ENCODE measurements around the gene CCDC88C.
"Not testable (repeated sequence)": the region's sequence is repeated elsewhere in the genome, so short reads cannot be mapped to it uniquely, and the experiment has no call there.

Gene CCDC88C, protein sequence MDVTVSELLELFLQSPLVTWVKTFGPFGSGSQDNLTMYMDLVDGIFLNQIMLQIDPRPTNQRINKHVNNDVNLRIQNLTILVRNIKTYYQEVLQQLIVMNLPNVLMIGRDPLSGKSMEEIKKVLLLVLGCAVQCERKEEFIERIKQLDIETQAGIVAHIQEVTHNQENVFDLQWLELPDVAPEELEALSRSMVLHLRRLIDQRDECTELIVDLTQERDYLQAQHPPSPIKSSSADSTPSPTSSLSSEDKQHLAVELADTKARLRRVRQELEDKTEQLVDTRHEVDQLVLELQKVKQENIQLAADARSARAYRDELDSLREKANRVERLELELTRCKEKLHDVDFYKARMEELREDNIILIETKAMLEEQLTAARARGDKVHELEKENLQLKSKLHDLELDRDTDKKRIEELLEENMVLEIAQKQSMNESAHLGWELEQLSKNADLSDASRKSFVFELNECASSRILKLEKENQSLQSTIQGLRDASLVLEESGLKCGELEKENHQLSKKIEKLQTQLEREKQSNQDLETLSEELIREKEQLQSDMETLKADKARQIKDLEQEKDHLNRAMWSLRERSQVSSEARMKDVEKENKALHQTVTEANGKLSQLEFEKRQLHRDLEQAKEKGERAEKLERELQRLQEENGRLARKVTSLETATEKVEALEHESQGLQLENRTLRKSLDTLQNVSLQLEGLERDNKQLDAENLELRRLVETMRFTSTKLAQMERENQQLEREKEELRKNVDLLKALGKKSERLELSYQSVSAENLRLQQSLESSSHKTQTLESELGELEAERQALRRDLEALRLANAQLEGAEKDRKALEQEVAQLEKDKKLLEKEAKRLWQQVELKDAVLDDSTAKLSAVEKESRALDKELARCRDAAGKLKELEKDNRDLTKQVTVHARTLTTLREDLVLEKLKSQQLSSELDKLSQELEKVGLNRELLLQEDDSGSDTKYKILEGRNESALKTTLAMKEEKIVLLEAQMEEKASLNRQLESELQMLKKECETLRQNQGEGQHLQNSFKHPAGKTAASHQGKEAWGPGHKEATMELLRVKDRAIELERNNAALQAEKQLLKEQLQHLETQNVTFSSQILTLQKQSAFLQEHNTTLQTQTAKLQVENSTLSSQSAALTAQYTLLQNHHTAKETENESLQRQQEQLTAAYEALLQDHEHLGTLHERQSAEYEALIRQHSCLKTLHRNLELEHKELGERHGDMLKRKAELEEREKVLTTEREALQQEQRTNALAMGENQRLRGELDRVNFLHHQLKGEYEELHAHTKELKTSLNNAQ (N-terminal part only)

GRCh38 chr14:91417120-91417982 lies at the start of gene CCDC88C:
TSS of gene CCDC88C (minus strand) at chr14:91417820. CDS start at chr14:91417690, 130 bp downstream.
- peak; percentile 60 for DNase-seq

DNA sequence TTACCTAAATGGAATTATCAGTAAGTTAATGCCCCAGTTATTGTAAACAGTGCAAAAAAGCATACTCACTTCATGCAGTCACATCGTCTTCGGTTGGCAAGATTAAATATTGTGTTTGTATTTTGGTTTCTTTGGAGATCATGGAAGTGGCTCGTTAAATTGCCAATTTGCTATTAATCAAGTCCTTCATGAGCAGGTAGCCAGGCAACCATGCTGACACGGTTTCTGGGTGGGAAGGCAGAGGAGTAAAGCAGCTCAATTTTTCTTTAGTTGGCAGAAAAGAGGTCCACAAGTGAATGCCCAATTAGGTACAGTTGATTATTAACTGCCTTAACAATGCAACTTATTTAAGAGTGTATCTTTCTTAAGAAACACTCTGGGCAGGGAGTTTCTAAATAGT lies 48.6 kb upstream of the CCDC88C start:
- no peak for DNase-seq

DNA sequence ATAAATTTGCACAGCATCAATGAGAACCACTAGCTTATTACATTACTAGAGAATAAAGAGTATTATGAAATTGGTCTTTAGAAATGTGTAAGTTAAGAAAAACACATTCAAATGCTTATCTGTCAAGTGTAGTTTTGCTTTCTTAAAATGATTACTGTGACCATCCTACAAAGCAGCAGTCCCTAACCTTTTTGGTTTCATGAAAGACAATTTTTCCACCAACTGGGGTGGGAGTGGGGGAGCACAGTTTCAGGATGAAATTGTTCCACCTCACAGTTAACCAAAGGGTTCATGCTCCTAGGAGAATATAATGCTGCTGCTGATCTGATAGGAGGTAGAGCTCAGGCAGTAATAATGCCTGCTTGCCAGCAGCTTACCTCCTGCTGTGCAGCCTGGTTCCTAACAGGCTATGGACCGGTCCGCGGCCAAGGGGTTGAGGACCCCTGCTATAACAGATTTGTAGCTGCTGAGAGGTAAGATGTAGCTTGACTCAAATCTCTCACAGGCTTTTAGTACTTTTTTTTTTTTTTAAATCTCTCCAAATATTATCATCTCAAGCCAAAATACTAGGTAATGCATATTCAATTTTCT lies 47.1 kb upstream of the CCDC88C start:
- no peak for DNase-seq

GRCh38 chr14:91458612-91459011 lies 41.0 kb upstream of the CCDC88C start:
- DNase-seq: no peak

- no peak for DNase-seq
Measured at GRCh38 chr14:91456283-91456682, 38.7 kb upstream of the CCDC88C start.

- no peak for DNase-seq
Measured at GRCh38 chr14:91454580-91454979, 37.0 kb upstream of the CCDC88C start.

DNA sequence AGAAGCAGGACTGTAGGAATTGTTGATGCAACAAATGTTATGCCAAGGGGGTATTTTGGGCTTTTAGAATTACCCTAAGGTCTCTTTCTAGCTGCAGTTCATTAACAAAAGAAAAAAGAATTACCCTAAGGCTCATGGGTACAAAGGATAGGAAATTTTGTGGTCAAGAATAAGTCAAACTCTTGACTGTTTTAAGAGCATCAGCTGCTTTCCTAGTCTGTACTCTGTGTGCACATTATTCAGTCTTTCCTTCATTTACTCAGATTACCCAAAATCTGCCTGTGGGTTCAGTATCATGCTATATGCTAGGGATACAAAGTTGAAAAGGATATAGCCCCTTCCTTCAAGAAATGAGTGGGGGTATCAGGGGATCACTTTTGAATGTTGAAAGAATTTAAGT lies 36.5 kb upstream of the CCDC88C start:
- no peak for DNase-seq

- no peak for DNase-seq
Measured at GRCh38 chr14:91453744-91454143, 36.1 kb upstream of the CCDC88C start.

DNA sequence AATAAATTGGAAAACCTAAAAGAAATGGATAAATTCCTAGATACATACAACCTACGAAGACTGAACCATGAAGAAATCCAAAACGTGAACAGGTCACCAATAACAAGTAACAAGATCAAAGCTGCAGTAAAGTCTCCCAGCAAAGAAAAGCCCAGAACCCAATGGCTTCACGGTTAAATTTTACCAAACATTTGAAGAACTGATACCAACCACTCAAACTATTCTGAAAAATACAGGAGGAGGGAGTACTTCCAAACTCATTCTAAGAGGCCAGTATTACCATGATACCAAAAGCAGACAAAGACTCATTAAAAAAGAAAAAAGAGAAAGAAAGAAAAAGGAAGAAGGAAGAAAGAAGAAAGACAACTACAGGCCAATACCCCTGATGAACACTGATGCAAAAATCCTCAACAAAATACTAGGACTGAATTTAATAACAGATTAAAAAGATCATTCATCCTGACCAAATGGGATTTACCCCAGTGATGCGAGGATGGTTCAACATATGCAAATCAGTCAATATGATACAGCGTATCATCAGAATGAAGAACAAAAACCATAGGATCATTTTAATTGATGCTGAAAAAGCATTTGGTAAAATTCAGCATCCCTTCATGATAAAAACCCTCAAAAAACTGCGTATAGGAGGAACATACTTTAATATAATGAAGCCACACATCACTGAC lies 26.9 kb upstream of the CCDC88C start:
- no peak for DNase-seq

DNA sequence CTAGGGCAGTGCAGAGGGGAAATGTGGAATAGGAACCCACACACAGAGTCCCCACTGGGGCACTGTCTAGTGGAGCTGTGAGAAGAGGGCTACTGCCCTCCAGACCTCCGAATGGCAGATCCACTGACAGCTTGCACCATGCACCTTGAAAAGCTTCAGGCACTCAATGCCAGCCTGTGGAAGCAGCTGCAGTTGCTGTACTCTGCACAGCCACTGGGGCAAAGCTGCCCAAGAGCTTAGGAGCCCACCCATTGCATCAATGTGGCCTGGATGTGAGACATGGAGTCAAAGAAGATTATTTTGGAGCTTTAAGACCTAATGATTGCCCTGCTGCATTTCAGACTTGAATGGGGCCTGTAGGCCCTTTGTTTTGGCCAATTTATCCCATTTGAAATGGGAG lies 21.7 kb upstream of the CCDC88C start:
- DNase-seq: no peak

DNA sequence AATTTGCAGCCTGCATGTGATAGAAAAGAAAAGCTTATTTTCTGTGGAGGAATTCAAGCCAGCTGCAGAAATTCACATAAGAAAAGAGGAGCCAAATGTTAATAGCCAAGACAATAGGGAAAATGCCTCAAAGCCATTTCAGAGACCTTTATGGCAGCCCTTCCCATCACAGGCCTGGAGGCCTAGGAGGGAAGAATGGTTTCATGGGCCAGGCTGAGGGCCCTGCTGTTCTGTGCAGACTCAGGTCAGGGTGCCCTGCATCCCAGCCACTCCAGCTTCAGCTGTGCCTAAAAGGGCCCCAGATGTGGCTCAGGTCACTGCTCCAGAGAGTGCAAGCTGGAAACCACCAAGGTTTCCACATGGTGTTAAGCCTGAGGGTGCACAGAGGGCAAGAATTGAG lies 21.2 kb upstream of the CCDC88C start:
- DNase-seq: no peak

DNA sequence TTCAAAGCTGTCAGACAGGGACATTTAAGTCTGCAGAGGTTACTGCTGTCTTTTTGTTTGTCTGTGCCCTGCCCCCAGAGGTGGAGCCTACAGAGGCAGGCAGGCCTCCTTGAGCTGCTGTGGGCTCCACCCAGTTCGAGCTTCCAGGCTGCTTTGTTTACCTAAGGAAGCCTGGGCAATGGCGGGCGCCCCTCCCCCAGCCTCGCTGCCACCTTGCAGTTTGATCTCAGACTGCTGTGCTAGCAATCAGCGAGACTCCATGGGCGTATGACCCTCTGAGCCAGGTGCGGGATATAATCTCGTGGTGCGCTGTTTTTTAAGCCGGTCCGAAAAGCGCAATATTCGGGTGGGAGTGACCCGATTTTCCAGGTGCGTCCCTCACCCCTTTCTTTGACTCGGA lies 18.6 kb upstream of the CCDC88C start:
- not testable (repeated sequence) for DNase-seq

DNA sequence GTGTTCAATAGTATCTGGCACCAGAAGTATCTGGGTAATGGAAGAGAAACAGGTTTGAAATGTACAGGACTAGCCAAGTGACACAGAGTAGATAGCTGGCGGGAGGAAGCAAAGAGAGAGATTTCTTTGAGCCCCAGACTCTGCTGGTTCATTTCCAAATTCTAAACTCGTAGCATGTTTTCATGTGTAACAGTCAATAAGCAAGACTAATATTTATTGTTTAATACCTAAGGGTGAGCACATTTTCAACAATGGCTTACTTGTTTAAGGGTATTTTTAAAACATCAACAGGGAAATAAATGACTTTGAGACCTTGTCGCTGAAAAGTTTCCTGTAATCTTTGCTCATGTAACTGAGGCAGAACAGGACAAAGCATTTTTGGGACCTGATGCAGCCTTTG lies 11.8 kb upstream of the CCDC88C start:
- DNase-seq: no peak

DNA sequence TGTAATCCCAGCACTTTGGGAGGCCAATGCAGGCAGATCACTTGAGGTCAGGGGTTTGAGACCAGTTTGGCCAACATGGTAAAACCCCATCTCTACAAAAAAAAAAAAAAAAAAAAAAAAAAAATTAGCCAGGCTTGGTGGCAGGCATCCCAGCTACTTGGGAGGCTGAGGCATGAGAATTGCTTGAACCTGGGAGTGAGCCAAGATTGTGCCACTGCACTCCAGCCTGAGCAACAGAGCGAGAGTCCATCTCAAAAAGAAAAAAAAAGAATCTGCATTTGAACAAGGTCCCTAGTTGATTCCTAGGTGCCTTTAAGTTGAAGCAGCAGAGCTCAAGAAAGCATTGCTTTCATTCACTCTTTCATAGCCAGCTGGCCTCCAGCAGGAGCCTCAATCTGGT lies 11.3 kb upstream of the CCDC88C start:
- not testable (repeated sequence) for DNase-seq

DNA sequence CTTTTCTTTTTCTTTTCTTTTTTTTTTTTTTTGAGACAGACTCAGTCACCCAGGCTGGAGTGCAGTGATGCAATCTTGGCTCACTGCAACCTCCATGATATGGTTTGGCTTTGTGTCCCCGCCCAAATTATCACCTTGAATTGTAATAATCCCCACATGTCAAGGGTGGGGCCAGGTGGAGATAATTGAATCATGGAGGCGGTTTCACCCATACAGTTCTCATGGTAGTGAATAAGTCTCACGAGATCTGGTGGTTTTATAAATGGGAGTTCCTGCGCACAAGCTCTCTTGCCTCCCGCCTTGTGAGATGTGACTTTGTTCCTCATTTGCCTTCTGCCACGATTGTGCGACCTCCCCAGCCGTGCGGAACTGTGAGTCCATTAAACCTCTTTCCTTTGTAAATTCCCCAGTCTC lies 7.9 kb upstream of the CCDC88C start:
- DNase-seq: not testable (repeated sequence)

GRCh38 chr14:91424813-91425530 lies 7.4 kb upstream of the CCDC88C start:
- no peak for DNase-seq

- no peak for DNase-seq
Measured at GRCh38 chr14:91420686-91421085, 3.1 kb upstream of the CCDC88C start.

DNA sequence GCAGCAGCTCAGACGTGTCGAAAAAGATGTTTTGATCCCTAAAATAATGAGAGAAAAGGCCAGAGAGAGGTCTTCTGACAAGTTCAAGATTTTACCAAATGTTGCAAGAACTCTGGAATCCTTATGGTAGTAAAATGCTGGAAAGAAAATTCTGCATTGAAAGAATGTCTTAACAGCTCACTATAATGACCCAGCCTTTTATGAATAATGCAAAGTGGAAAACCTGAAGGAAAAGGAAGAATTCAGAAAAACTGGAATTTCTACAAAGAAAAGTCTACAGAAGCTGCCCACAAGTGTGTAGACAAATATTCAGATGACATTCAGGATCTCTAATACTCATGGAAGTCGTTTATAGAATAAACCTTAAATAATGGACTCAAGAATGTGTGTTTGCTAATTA lies 1.8 kb upstream of the CCDC88C start:
- DNase-seq: no peak

- DNase-seq: peak; percentile 84
Measured at GRCh38 chr14:91419044-91419397, 1.4 kb upstream of the CCDC88C start.

- peak; percentile 79 for DNase-seq
Measured at GRCh38 chr14:91418387-91419043, 895 bp upstream of the CCDC88C start.
